CD8-positive, alpha-beta memory T cell (primary cell): ENCODE results near the gene RNF213. TPM values are rescaled to one million over a fixed set of nuclear protein-coding genes. Genes with fewer than 3 reads are reported as not detected.

Source experiments
- CTCF ChIA-PET: fragments of 350-600 bp; sonication (Branson Sonifier 250); formaldehyde crosslinking; loops from one replicate; lab custom pipeline; 2021; ENCODE audit warnings: antibody characterized with exemption; lab: Charles Lee
- POLR2A ChIA-PET: fragments of 350-600 bp; sonication (Branson Sonifier 250); formaldehyde crosslinking; loops from one replicate; lab custom pipeline; 2021; ENCODE audit warnings: antibody characterized with exemption; lab: Charles Lee
- DNase-seq, 5 donors: peaks; one replicate each; pipeline versions ENCODE4 v3.0.0 to v3.0.0-alpha.2; 2020 to 2022; ENCODE audit warnings: mixed read lengths in 1 of 5
- H3K27ac ChIP-seq: one replicate; pipeline ENCODE4 v1.7.0; 2013; ENCODE audit warnings: low read depth, mild to moderate bottlenecking, low read length, moderate library complexity
- H3K27me3 ChIP-seq: 2 replicates; pipeline ENCODE4 v1.7.0; 2013; ENCODE audit warnings: low read length, mild to moderate bottlenecking; ENCODE audit not compliant: insufficient read depth, poor library complexity, severe bottlenecking
- H3K36me3 ChIP-seq: 2 replicates; pipeline ENCODE4 v1.7.0; 2013; ENCODE audit warnings: mild to moderate bottlenecking, low read length, moderate library complexity; ENCODE audit not compliant: insufficient read depth
- H3K4me1 ChIP-seq: 2 replicates; pipeline ENCODE4 v1.7.0; 2013; ENCODE audit warnings: mild to moderate bottlenecking, low read length, moderate library complexity; ENCODE audit not compliant: insufficient read depth
- H3K4me3 ChIP-seq: 2 replicates; pipeline ENCODE4 v1.7.0; 2013; ENCODE audit warnings: mild to moderate bottlenecking, low read length
- H3K9me3 ChIP-seq: 2 replicates; pipeline ENCODE4 v1.7.0; 2013; ENCODE audit warnings: mild to moderate bottlenecking, low read length
- H3K27ac Mint-ChIP-seq, 8 donors: one replicate each; pipeline ENCODE4 v1.8.0; 2020 to 2021; ENCODE audit warnings: mixed read lengths in 8 of 8, mild to moderate bottlenecking in 6 of 8, inconsistent platforms in 3 of 8, moderate library complexity in 3 of 8
- H3K27me3 Mint-ChIP-seq, 2 donors: one replicate each; pipeline ENCODE4 v1.8.0; 2020 to 2021; ENCODE audit warnings: mixed read lengths in 2 of 2, mild to moderate bottlenecking in 1 of 2, moderate library complexity in 1 of 2
- H3K36me3 Mint-ChIP-seq, 3 donors: one replicate each; pipeline ENCODE4 v1.8.0; 2020 to 2021; ENCODE audit warnings: mixed read lengths in 3 of 3, inconsistent platforms in 1 of 3, mild to moderate bottlenecking in 1 of 3
- H3K4me1 Mint-ChIP-seq, 3 donors: one replicate each; pipeline ENCODE4 v1.8.0; 2020 to 2021; ENCODE audit warnings: mixed read lengths in 3 of 3, inconsistent platforms in 1 of 3, mild to moderate bottlenecking in 1 of 3
- H3K4me3 Mint-ChIP-seq, 7 donors: one replicate each; pipeline ENCODE4 v1.8.0; 2020 to 2021; ENCODE audit warnings: mixed read lengths in 7 of 7, mild to moderate bottlenecking in 6 of 7, moderate library complexity in 4 of 7, inconsistent platforms in 2 of 7
- H3K9me3 Mint-ChIP-seq, 5 donors: one replicate each; pipeline ENCODE4 v1.8.0; 2020 to 2022; ENCODE audit warnings: mixed read lengths in 5 of 5, mild to moderate bottlenecking in 3 of 5, moderate library complexity in 2 of 5, inconsistent platforms in 1 of 5
- polyA plus RNA-seq: library from polyadenylated mRNA; unstranded; fragments of 300-500 nt; fragmentation: Illumina TruSeq; gene quantifications from one replicate; pipeline ENCODE4 v1.2.3, GENCODE V29; 2021
- total RNA-seq, 2 experiments: library from RNA; stranded (reverse); gene quantifications; one replicate each; pipeline ENCODE4 v1.2.3, GENCODE V29; 2021

RNF213 gene
- total and polyA plus RNA-seq, 3 experiments from 2014 or later, result 75.7 to 185 (median 184) TPM

DNA sequence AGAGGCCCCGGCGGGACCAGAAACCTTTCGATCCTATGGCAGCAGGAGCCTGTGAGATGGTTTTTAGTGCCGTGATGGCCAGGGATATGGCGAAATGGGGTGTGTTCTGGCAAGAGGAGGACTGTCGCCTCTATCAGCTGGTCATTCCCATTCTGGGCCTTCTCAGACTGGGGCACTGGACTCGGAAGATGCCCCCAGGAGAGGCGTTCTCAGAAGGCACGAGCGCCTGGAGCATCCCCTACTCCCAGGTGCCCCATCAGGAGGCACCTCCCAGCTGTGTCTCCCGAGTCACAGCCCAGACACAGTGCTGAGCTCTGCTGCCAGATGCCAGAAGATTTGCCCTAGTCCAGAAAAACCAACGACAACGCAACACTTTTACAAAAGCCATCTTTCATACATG is 99.7 kb downstream of the RNF213 start:
- no peaks in the 10 kb centered on the region for H3K9me3 Mint-ChIP-seq
- Histone ChIP-seq H3K27ac (no peak overlapping the region), H3K9me3 (no peaks in the 10 kb centered on the region), H3K4me1 (no peaks in the 10 kb centered on the region), H3K36me3 (peaks cover 82% of the 10 kb centered on the region), H3K4me3 (no peak overlapping the region), H3K27me3 (no peaks in the 10 kb centered on the region)
- no peaks in the 10 kb centered on the region for H3K4me1 Mint-ChIP-seq
- no peak overlapping the region for H3K4me3 Mint-ChIP-seq
- POLR2A ChIA-PET, result no interaction called here
- DNase-seq, result no peak
- peak overlapping the region in 1 of 8 donors; percentile 19 for H3K27ac Mint-ChIP-seq
- H3K36me3 Mint-ChIP-seq, result peaks cover 24 to 92% (median 26%) of the 10 kb centered on the region in 3 donors
- CTCF ChIA-PET, result no interaction called here
- no peaks in the 10 kb centered on the region for H3K27me3 Mint-ChIP-seq

DNA sequence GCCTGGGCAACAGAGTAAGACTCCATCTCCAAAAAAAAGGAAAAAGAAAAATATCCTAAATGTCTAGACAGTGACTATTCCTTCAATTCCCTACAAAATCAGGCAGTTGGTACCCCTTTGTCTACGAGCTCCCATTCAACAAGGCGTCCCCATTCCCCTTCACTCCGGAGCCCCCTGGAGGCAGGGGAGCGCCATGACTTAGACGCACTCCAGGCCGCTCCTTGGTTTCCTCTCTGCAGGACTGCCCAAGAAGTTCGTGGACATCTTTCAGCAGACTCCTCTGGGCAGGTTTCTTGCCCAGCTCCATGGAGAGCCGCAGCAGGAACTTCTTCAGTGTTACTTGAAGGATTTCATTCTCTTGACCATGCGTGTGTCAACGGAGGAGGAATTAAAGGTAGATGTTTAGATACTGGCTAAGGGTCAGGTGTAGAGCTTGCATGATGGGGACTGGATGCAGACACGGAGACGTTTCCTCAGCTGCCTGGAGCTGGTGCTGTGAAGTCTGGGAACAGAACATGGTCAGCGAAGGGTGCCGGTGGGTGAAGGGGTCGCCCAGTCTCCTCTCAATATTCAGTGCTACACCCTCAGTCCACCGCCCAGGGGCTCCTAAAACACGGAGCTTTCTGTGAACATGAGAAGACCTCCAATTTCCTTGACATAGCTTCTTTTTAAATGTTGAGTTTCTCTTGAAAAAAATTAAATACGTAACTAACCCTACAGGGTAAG is 101.0 kb downstream of the RNF213 start:
- Histone ChIP-seq H3K4me3 (no peak overlapping the region), H3K36me3 (peaks cover 84% of the 10 kb centered on the region), H3K27ac (no peak overlapping the region), H3K27me3 (no peaks in the 10 kb centered on the region), H3K4me1 (no peaks in the 10 kb centered on the region), H3K9me3 (no peaks in the 10 kb centered on the region)
- Mint-ChIP-seq H3K36me3 (peaks cover 24 to 93% (median 26%) of the 10 kb centered on the region in 3 donors), H3K27me3 (no peaks in the 10 kb centered on the region), H3K4me3 (peak overlapping the region in 2 of 7 donors; percentile 42 to 61), H3K4me1 (no peaks in the 10 kb centered on the region), H3K27ac (peak overlapping the region in 2 of 8 donors; percentile 39 to 94), H3K9me3 (no peaks in the 10 kb centered on the region)
- peak in 1 of 5 donors; percentile 13 for DNase-seq
- ChIA-PET POLR2A (interaction anchor here (0.9 kb wide), 1 partner anchor 29 kb away, joined by 3 read pairs; no protein-coding TSS in a partner anchor), CTCF (interaction anchor here (0.7 kb wide), 1 partner anchor 166 kb away, joined by 3 read pairs; no protein-coding TSS in a partner anchor)

DNA sequence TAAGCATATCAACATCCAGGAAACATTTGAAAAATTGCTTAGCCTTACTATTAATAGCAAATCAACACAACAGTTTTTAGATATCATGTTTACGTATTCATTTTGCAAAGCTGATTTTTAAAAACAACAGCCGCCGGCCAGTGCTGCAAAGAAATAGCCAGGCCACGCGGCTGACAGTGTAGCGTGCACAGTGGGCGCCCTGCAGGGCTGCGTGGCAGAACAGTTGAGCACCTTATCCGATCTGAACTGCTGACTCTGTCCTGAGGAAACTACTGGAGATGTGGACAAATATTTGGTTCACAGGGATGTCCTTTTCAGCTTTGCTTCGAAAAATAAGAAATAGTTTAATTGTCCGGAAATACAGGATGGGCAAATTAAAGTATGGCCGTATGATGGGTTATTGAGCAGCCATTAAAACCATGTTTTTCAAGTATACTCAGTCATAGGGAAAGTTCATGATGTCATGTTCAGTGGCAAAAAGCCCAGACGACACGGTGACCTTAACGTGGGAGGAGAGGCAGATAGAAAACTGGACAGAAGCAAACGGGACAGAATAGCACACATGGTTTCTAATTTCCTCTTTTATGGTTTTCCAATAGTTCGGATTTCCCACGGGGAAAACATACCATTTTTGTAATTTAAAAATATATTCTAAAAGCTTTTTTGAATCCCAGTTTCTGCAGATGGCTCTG is 101.9 kb downstream of the RNF213 start:
- CTCF ChIA-PET, result interaction anchor here (0.7 kb wide), 1 partner anchor 167 kb away, joined by 3 read pairs; no protein-coding TSS in a partner anchor
- peaks cover 20 to 98% (median 24%) of the 10 kb centered on the region in 3 donors for H3K36me3 Mint-ChIP-seq
- no peak overlapping the region for H3K4me3 Mint-ChIP-seq
- Histone ChIP-seq H3K27me3 (no peaks in the 10 kb centered on the region), H3K27ac (no peak overlapping the region), H3K4me3 (no peak overlapping the region), H3K4me1 (no peaks in the 10 kb centered on the region), H3K9me3 (no peaks in the 10 kb centered on the region), H3K36me3 (peaks cover 90% of the 10 kb centered on the region)
- DNase-seq, result no peak
- no peaks in the 10 kb centered on the region for H3K27me3 Mint-ChIP-seq
- no peaks in the 10 kb centered on the region for H3K9me3 Mint-ChIP-seq
- H3K4me1 Mint-ChIP-seq, result no peaks in the 10 kb centered on the region
- POLR2A ChIA-PET, result no interaction called here
- H3K27ac Mint-ChIP-seq, result no peak overlapping the region

DNA sequence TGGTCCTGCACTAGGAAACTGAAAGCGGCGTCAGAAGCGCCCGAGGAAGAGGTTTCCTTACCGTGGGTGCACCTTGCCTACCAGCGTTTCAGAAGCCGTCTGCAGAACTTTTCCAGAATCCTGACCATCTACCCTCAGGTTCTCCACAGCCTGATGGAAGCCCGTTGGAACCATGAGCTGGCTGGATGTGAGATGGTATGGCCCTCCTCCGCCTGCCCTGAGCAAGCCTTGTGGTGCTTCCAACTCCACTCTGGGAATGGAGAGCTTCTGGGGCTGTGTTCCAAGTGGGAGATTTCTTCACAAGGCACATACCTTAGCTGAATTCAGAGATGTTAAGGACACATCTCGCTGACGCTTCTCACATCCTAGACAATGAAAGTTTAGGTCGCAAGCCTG is 102.5 kb downstream of the RNF213 start:
- ChIA-PET CTCF (no interaction called here), POLR2A (no interaction called here)
- no peak overlapping the region for H3K27ac Mint-ChIP-seq
- no peaks in the 10 kb centered on the region for H3K27me3 Mint-ChIP-seq
- no peaks in the 10 kb centered on the region for H3K9me3 Mint-ChIP-seq
- H3K4me1 Mint-ChIP-seq, result no peaks in the 10 kb centered on the region
- no peak overlapping the region for H3K4me3 Mint-ChIP-seq
- Histone ChIP-seq H3K9me3 (no peaks in the 10 kb centered on the region), H3K4me1 (no peaks in the 10 kb centered on the region), H3K36me3 (peaks cover 91% of the 10 kb centered on the region), H3K27me3 (no peaks in the 10 kb centered on the region), H3K27ac (no peak overlapping the region), H3K4me3 (no peak overlapping the region)
- no peak for DNase-seq
- peaks cover 24 to 99% (median 25%) of the 10 kb centered on the region in 3 donors for H3K36me3 Mint-ChIP-seq

DNA sequence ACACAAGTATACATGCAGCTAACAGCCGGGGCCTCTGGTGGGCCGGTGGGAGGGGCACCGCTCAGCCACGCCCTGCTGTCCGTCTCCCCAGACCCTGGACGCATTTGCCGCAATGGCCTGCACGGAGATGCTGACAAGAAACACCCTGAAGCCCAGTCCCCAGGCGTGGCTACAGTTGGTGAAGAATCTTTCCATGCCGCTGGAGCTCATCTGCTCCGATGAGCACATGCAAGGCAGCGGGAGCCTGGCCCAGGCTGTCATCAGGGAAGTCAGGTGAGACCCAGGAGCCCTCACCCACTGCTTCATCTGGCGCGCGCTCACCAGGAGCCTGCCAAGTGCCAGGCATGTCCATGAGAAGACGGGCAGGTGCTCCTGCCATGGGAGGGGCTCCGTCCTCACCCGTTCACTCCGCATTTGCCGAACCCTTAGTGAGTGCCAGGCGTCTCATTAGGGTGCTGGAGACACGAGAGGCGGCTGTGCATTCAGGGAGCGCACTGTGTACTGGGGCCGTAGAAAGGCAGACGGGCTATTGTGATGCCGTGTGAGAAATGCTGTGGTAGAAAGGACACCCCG is 103.0 kb downstream of the RNF213 start:
- Mint-ChIP-seq H3K9me3 (no peaks in the 10 kb centered on the region), H3K27ac (peak overlapping the region in 1 of 8 donors; percentile 36), H3K4me1 (no peaks in the 10 kb centered on the region), H3K36me3 (peaks cover 23 to 98% (median 26%) of the 10 kb centered on the region in 3 donors), H3K27me3 (no peaks in the 10 kb centered on the region), H3K4me3 (peak overlapping the region in 1 of 7 donors; percentile 3)
- ChIA-PET CTCF (no interaction called here), POLR2A (no interaction called here)
- no peak for DNase-seq
- H3K36me3 ChIP-seq, result peaks cover 90% of the 10 kb centered on the region
- no peaks in the 10 kb centered on the region for H3K4me1 ChIP-seq
- H3K9me3 ChIP-seq, result no peaks in the 10 kb centered on the region
- H3K4me3 ChIP-seq, result no peak overlapping the region
- no peaks in the 10 kb centered on the region for H3K27me3 ChIP-seq
- H3K27ac ChIP-seq, result no peak overlapping the region

DNA sequence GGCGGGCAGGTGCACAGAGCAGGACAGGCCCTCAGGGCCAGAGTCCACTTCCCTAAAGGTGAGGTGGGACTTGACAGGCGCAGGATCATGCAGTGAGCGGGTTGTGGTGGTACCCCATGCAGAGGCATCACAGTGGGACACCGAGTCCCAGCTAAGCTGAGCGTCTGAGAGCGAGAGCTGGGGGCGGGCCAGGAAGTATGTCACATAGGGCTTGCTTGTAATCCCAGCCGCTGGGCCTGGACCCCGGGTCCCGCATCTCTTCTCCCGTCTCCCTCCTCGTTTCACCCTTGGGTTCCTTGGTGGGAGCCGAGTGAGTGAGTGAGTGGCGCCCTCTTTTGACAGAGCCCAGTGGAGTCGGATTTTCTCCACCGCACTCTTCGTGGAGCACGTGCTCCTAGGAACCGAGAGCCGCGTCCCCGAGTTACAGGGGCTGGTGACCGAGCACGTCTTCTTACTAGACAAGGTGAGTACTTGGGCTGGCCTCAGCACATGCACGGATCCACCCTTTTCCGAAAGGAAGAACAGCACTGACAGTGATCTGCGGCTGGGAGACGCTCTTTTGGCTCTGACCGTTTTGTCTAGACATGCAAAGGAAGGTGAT is 103.5 kb downstream of the RNF213 start:
- POLR2A ChIA-PET, result no interaction called here
- Mint-ChIP-seq H3K27ac (peak overlapping the region in 2 of 8 donors; percentile 36 to 38), H3K4me3 (peak overlapping the region in 1 of 7 donors; percentile 3), H3K9me3 (no peaks in the 10 kb centered on the region), H3K27me3 (no peaks in the 10 kb centered on the region), H3K36me3 (peaks cover 26 to 98% (median 26%) of the 10 kb centered on the region in 3 donors), H3K4me1 (no peaks in the 10 kb centered on the region)
- no peak overlapping the region for H3K27ac ChIP-seq
- peaks cover 90% of the 10 kb centered on the region for H3K36me3 ChIP-seq
- H3K9me3 ChIP-seq, result no peaks in the 10 kb centered on the region
- DNase-seq, result no peak
- CTCF ChIA-PET, result no interaction called here
- H3K4me3 ChIP-seq, result no peak overlapping the region
- H3K4me1 ChIP-seq, result no peaks in the 10 kb centered on the region
- no peaks in the 10 kb centered on the region for H3K27me3 ChIP-seq

DNA sequence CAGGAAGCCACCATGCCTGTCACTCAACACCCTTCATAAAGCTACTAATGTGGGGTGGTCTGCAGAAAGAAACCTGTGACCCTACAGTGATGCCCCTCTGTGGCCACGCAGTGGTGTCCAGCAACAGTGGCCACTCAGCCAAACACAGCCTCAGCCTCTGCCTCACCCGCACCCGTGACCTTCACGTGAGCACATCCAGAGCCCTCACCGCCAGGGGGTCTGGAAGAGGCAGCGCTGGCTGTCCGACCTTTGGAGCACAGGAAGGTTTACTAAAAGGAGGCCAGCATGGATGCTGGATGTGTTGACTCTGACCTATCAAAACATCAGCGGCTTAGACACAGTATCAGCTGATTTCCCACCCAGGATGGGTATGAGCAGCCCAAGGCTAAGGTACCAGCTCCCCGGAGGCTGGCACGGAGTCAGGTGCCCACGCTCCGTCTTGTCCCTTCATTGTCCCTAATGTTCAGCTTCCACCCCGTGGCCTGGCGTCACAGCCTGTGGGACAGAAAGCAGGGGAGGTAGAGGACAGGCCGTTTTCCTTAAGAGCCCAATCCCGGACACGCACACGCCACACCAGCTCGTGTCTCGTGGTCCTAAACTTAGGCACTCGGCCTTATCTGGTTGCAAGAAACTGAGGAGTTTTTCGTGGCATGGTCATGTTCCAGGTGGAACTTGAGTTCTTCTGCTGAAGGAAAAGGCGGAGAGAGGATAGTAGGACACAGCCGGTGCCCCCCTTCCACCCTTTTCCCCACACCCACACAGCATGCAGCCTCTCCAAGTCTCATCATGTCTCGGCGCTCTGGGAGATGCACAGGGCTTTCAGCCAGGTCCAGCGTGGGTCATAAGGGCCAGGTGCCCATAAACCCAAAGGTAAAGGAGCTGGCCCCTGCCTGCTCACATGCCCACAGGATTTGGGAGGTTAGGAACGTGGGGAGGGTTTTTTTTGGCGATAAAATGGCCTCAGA is 104.6 kb downstream of the RNF213 start:
- no peak for DNase-seq
- H3K4me3 ChIP-seq, result no peak overlapping the region
- no peaks in the 10 kb centered on the region for H3K9me3 Mint-ChIP-seq
- ChIA-PET CTCF (interaction anchor here (0.9 kb wide), 1 partner anchor 135 kb away, joined by 3 read pairs; no protein-coding TSS in a partner anchor), POLR2A (no interaction called here)
- H3K27me3 Mint-ChIP-seq, result no peaks in the 10 kb centered on the region
- H3K4me1 ChIP-seq, result no peaks in the 10 kb centered on the region
- no peak overlapping the region for H3K27ac ChIP-seq
- peaks cover 18 to 97% (median 28%) of the 10 kb centered on the region in 3 donors for H3K36me3 Mint-ChIP-seq
- no peaks in the 10 kb centered on the region for H3K4me1 Mint-ChIP-seq
- no peaks in the 10 kb centered on the region for H3K9me3 ChIP-seq
- H3K27me3 ChIP-seq, result no peaks in the 10 kb centered on the region
- H3K4me3 Mint-ChIP-seq, result no peak overlapping the region
- peak overlapping the region in 1 of 8 donors; percentile 33 for H3K27ac Mint-ChIP-seq
- H3K36me3 ChIP-seq, result peaks cover 91% of the 10 kb centered on the region
